BE2C (cell line): Measurements from ENCODE around the gene SERPINE3.

ENCODE experiments used
- DNase-seq: peaks from one replicate; pipeline ENCODE4 v3.0.0-alpha.2; 2020
- H3K27me3 ChIP-seq: fragments of 250-450 bp; sonication (Bioruptor Pico); 2 replicates; pipeline ENCODE4 v1.5.1; 2020; ENCODE audit warnings: mild to moderate bottlenecking
- H3K36me3 ChIP-seq: fragments of 250-450 bp; sonication (Bioruptor Pico); 2 replicates; pipeline ENCODE4 v1.5.1; 2020; ENCODE audit warnings: mild to moderate bottlenecking
- H3K4me1 ChIP-seq: fragments of 250-450 bp; sonication (Bioruptor Pico); 2 replicates; pipeline ENCODE4 v1.5.1; 2020
- H3K4me3 ChIP-seq: 2 replicates; pipeline ENCODE4 v1.5.1; 2011; ENCODE audit warnings: low read depth, low read length
- H3K9me3 ChIP-seq: fragments of 250-450 bp; sonication (Bioruptor Pico); 2 replicates; pipeline ENCODE4 v1.5.1; 2020
- CTCF ChIP-seq: IDR thresholded peaks from 2 replicates; pipeline ENCODE4 v1.5.1; 2012; ENCODE audit warnings: mild to moderate bottlenecking, low read depth, low read length

The SERPINE3 gene

GRCh38 chr13:51339952-51340732 lies 651 bp downstream of the SERPINE3 start:
- Histone ChIP-seq H3K36me3 (no peaks in the 10 kb centered on the region), H3K4me3 (no peak overlapping the region), H3K9me3 (no peaks in the 10 kb centered on the region), H3K4me1 (no peaks in the 10 kb centered on the region), H3K27me3 (no peaks in the 10 kb centered on the region)
- DNase-seq = no peak
- no peak for TF ChIP-seq CTCF

GRCh38 chr13:51341232-51341631 lies 1.7 kb downstream of the SERPINE3 start:
- TF ChIP-seq CTCF = no peak
- H3K4me1 ChIP-seq = no peaks in the 10 kb centered on the region
- no peak for DNase-seq
- no peaks in the 10 kb centered on the region for H3K36me3 ChIP-seq
- H3K9me3 ChIP-seq = no peaks in the 10 kb centered on the region
- H3K27me3 ChIP-seq = no peaks in the 10 kb centered on the region
- no peak overlapping the region for H3K4me3 ChIP-seq

- Histone ChIP-seq H3K4me3 (no peak overlapping the region), H3K27me3 (no peaks in the 10 kb centered on the region), H3K4me1 (no peaks in the 10 kb centered on the region), H3K36me3 (no peaks in the 10 kb centered on the region), H3K9me3 (no peaks in the 10 kb centered on the region)
- TF ChIP-seq CTCF = no peak
- DNase-seq = no peak
These were observed 2.3 kb downstream of the SERPINE3 start for GRCh38 chr13:51341791-51342190.

- Histone ChIP-seq H3K27me3 (no peaks in the 10 kb centered on the region), H3K9me3 (no peaks in the 10 kb centered on the region), H3K4me3 (no peak overlapping the region), H3K36me3 (no peaks in the 10 kb centered on the region), H3K4me1 (no peaks in the 10 kb centered on the region)
- TF ChIP-seq CTCF = no peak
- no peak for DNase-seq
These were observed 3.2 kb downstream of the SERPINE3 start for GRCh38 chr13:51342706-51343105.

GRCh38 chr13:51343475-51343874 lies 4.0 kb downstream of the SERPINE3 start:
- no peak for TF ChIP-seq CTCF
- no peaks in the 10 kb centered on the region for H3K9me3 ChIP-seq
- no peak for DNase-seq
- no peak overlapping the region for H3K4me3 ChIP-seq
- H3K4me1 ChIP-seq = no peaks in the 10 kb centered on the region
- H3K36me3 ChIP-seq = no peaks in the 10 kb centered on the region
- no peaks in the 10 kb centered on the region for H3K27me3 ChIP-seq

- no peaks in the 10 kb centered on the region for H3K27me3 ChIP-seq
- H3K4me1 ChIP-seq = no peaks in the 10 kb centered on the region
- H3K36me3 ChIP-seq = no peaks in the 10 kb centered on the region
- no peak for TF ChIP-seq CTCF
- no peak overlapping the region for H3K4me3 ChIP-seq
- no peaks in the 10 kb centered on the region for H3K9me3 ChIP-seq
- no peak for DNase-seq
These were observed 6.9 kb downstream of the SERPINE3 start for GRCh38 chr13:51346397-51346796.
